Loucy (cell line): ENCODE data around the gene NUTM2F.
"Not testable (repeated sequence)": the region's sequence is repeated elsewhere in the genome, so short reads cannot be mapped to it uniquely, and the experiment has no call there.

Experiments
- EZH2phosphoT487 ChIP-seq: fragments of 200-600 bp; IDR thresholded peaks from 2 replicates; pipeline ENCODE4 v1.6.1; 2018; ENCODE audit warnings: antibody characterized with exemption, mild to moderate bottlenecking, moderate library complexity, borderline replicate concordance
- TF ChIP-seq, protein P1 (sequence below): fragments of 200-600 bp; sonication (generic); conservative IDR thresholded peaks from 2 replicates; pipeline ENCODE4 v1.5.1; 2014; ENCODE audit warnings: mild to moderate bottlenecking, antibody characterized with exemption, low read length

DNA sequence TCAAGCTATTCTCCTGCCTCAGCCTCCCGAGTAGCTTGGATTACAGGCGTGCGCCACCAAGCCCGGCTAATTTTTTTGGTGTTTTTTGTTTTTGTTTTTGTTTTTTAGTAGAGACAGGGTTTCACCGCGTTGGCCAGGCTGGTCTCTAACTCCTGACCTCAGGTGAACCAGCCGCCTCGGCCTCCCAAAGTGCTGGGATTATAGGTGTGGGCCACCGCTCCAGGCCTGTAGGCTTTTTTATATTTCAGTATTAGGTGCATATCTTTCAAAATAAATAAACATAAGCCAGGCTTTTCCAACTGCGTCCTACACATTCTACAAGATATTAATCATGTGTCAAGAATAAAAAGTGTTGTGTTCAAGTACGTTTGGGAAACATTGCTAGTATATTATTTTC, 45.3 kb upstream of the NUTM2F start:
- TF ChIP-seq, protein P1, sequence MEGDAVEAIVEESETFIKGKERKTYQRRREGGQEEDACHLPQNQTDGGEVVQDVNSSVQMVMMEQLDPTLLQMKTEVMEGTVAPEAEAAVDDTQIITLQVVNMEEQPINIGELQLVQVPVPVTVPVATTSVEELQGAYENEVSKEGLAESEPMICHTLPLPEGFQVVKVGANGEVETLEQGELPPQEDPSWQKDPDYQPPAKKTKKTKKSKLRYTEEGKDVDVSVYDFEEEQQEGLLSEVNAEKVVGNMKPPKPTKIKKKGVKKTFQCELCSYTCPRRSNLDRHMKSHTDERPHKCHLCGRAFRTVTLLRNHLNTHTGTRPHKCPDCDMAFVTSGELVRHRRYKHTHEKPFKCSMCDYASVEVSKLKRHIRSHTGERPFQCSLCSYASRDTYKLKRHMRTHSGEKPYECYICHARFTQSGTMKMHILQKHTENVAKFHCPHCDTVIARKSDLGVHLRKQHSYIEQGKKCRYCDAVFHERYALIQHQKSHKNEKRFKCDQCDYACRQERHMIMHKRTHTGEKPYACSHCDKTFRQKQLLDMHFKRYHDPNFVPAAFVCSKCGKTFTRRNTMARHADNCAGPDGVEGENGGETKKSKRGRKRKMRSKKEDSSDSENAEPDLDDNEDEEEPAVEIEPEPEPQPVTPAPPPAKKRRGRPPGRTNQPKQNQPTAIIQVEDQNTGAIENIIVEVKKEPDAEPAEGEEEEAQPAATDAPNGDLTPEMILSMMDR = not testable (repeated sequence)
- not testable (repeated sequence) for TF ChIP-seq EZH2phosphoT487
